NCI-H128 (cell line): ENCODE results near the gene ZBED4.
"Not testable (repeated sequence)": the region's sequence is repeated elsewhere in the genome, so short reads cannot be mapped to it uniquely, and the experiment has no call there.

ENCODE experiments used
- DNase-seq: peaks from one replicate; lab custom pipeline; 2025; ENCODE audit not compliant: unreplicated experiment; lab: John Stamatoyannopoulos, UW

ZBED4 gene

DNA sequence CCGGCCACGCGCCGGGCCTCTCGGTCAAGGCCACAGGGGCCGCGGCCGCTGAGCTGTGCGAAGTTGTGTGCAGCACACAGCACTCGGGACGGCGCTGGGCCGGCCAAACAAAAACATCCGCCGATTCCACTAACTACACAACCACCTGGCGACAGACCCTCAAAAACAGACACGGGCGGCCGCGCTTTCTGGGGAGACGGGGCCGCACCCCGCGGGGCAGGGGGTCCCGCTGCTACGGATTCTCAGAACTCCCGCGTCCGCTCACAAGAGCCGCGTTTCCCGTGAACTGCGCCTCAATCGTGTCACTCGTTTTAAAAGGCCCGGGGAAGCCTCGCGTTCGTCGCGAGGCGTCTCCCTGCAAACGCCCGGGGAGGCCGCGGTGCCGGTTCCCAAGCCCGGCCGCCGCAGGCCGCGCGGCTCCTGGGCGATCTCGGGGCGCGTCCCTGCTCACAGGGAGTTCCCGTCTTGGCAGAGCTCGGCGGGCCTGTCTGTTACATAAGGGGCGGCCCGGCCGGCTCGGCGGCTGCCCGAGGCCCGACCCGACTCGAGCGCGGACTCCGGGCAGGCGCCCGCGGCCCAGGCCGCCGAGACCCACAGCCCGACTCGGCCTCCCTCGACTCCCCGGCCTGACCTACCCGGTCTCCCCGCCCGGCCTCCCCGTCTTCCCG is 26.9 kb upstream of the ZBED4 start:
- DNase-seq = no peak

DNA sequence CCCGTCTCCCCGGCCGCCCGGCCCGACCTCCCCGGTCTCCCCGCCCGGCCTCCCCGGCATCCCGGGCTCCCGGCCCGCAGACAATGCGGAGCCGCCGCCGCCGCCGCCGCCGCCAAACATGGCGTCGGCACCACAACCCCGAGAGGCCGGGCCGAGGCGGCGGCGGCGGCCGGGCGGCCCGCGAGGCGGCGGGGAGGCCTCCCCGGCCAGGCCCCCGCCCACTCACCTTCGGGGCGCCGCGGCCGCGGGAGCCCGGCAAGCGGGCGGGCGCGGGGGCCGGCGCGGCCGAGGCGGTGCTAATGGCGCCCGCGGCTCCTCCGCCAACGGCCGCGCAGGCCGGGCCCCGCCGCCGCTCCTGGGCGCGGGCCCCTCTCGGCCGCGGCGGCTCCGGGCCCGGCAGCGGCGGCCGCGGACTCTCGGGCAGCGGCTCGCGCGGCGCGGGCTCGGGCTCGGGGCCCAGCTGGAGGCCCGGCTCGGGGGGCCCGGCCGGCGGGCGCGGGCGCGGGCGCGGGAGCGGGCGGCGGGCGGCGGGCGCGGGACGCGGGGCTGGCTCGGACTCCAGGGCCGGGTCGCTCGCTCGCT is 26.3 kb upstream of the ZBED4 start:
- DNase-seq = no peak

DNA sequence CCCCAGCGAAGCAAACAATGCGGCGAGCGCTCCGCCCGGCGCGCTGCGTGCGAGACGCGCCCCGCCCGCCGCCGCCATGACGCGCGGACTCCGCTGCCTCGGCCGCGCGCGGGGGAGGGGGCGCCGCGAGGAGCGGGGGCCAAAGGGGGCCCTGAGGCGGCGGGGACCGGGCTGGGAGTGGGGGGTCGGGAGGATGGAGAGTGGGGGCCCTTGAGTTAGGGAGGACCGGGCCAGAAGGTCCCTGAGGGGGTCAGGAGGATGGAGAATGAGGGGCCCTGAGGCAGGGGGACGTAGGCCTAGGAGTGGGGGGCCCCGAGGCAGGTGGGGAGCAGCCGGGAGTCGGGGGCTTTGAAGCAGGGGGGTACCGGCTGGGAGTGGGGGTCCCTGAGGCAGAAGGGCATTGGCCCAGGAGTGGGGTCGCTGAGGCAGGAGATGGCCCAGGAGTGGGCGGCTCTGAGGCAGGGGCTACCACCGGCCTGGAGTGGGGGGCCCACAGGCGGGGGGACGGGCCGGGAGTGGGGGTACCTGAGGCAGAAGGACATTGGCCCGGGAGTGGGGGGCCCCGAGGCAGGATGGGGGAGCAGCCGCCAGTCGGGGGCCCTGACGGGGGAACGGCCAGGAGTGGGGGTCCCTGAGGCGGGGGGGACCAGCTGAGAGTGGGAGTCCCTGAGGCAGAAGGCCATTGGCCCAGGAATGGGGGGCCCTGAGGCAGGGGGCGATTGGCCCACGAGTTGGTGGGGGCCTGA is 25.6 kb upstream of the ZBED4 start, which contains the start of gene BRD1:
BRD1 (minus strand) TSS at position 21 of the 746 bp plus-strand sequence. CDS start 3,556 bp downstream, outside the sequence.
- peak; percentile 8 for DNase-seq

DNA sequence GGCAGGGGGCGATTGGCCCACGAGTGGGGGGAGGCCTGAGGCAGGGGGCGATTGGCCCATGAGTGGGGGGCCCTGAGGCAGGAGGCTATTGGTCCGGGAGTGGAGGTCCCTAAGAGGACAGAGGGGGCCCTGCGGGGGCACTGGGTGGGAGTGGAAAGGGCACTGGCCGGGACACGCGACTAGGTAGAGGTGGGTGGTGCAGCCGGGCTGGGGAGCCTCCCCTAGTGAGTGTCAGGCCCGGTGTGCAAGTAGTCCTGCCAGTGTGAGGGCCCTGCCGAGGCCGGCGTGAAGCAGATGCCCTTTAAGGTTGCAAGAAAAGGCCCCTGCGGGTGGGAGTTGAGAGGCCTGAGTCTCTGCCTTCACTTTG is 25.1 kb upstream of the ZBED4 start:
- DNase-seq = no peak

DNA sequence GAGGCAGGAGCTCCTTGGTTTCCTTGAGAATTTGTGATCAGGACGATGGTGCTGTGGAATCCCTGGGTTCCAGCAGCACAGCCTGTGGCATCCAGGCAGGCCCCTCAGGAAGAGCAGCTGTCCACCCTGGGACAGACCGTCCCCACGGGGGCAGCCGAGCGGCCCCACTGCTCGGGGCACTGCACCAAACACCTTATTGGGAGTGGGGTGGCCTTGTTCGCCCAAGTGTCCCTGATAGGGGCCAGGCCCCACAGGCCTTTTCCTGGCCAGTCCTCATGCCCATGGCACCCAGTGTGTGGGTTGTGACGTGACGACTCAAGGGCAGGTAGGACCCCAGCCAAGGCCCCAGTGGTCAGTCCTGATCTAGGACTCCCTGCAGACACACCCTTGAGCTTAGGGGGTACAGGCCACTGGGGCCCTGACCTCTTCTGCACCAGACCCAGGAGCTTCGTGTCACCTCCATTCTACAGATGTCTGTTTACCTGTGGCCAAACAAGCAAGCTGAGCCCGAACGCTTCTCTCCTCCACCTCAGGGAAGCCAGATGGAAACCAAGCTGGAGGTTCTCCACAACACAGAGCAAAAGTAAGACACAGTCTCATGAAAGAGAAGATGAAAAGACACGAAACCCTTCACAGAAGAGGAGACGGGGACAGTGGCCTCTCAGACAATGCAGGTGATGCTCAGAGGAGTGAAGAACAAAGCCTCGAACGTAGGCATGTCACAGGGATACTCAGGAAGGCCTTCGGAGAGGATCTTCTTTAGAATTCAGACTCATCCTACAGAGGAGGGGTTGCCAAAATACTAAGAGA is 24.4 kb upstream of the ZBED4 start:
- DNase-seq = no peak

DNA sequence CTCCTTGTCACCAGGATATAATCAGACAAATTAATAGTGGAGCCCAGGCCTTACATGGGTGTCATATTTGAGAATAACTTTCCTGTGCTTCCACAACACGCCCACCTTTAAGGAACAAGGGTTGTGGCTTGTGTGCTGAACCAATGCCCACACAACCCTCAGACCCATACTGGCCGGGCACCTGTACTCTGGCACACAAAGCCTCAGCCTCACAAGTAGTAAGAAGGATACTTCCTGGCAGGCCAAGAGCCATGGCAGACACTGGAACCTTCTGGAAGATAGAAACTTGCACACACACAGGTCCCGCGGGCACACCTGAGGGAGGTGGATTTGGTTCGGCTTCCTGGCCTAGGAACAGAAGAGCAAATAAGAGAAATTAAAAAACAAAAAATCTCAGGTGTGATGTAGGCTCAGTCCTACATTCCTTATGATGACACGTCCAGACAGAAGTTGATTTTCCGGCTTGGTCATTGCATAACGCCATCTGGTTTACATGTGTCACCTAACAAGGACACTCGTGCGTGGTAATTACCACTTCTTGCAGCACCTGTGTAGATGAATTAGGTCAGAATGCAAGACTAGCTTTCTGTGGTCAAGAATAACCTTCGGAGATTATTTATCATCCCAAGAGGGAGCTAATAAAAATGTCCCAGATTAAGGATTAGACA is 20.2 kb upstream of the ZBED4 start:
- DNase-seq = no peak

DNA sequence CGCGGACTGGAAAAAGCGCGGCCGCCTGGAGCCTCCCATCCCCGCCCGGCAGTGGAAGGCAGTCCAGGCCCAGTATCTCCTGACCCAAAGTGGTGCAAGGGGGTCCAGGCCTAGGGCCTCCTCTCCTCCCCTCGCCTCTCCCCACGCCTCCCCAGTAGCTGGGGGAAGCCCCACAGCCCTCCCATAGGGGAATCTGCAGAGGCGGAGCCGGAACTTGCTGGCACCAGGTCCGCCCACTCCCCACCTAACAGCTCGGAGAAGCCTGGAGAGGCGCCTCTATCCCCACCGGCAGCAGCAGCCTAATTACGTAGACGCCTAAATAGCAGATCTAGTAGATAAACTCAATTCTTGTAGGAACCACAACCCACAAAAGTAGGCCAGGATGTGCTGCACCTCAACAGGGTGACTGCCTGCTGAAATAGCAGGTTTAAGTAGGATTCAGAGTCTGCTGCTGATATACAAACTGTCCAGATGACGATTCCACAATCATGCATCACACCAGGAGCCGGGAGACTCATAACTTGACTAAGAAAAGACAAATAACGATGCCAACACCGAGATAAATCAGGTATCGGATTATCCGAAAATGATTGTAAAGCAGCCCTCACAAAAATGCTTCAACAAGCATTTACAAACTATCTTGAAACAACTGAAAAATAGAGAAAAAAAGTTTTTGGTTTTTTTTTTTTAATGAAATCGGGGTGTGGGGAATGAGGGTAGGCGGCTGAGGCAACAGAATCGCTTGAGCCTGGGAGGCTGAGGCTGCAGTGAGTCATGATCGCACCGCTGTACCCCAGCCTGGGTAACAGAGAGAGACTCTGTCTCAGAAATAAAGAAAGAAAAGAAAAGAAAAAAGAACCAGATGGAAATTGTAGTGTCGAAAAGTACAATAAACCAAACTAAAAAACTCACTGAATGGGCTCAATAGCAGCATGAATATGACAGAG is 14.6 kb upstream of the ZBED4 start:
- DNase-seq = no peak

DNA sequence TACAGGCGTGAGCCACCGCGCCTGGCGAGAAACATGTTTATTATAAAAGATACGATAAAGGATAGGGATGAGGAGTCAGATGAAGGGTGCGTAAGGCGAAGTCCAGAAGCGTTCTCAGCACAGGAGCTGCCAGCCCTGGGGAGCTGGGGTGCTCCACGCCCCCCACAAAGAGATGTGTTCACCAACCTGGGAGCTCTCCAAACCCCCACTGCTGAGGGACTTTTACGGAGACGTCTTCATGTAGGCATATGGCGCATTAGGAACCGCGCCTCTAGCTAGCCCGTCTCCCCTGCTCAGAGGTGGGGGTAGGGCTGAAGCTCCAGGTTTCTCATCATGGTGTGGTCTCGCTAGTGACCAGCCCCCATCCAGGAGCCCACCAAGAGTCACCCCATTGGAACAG is 8.4 kb upstream of the ZBED4 start:
- DNase-seq = no peak

DNA sequence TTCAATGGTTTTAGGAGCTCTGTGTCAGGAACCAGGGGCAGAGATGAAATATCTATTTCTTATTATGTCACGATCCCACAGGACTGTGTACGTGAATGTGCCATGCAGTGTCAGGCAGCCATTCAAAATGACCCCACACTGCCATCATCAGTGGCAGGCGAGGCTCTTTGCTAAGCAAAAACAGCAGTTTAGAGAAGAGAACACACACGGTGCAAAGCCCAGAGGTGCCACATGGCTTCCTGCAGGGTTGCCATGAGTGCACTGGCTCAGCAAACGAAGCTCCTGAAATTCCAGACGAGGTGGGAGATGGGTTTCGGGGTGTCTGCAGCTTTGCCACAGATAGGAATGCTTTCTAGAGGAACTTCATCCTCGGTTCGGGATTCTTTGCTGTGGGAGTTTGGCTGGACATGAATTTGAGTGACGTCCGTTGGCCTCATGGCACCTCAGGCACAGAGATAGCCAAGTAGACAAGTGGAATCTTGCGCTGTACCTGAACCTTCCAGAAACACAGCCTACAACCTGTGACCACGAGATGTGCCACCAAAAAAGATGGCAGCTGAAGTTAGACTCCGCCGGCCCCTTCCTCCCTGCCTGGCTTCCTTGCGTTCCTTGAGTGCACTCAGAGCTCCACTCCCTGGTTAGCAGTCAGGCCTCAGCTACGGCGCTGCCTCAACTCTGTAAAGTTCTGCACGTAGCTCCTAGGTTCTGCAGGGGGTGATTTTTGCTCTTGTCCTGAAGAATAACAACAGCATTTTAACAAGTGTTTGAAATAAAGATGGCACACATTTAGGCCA is 7.8 kb upstream of the ZBED4 start:
- DNase-seq = no peak

DNA sequence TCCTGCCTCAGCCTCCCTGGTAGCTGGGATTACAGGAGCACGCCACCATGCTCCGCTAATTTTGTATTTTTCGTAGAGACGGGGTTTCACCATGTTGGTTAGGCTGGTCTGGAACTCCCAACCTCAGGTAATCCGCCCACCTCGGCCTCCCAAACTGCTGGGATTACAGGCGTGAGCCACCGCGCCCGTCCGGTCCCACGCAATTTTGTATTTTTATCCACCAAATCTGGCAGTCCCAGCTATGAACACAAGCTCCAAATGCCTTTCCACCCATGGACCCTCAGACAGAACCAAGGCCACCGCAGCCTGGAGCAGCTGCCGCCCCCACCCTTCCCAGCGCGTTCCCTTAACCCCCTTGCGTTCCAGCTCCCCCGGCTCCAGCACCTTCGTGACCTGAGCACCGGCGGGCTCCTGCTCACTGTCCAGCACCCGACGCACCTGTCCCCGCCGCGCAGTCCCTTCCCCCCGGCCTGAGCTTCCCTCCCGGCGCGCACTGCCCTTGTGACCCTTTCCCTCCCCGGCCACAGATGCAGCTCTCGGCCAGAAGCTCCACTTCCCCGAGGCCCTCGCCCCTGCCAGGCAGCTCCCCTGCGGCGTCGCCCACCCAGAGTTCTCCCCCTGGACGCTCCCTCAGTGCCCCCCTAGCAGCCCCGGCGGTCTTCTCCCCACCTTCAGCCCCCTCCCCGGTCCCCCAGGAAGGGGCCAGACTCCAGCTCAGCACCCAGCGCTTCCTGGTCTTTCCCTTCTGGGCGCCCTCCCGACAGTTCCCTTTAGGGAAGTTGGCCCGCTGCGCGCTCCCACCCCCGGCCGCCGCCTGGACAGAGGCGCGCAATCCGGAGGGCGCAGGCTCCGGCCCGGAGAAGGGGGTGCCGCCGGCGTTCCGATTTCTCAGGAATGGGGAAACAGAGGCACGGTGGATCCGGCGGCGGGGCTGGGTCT is 5.6 kb upstream of the ZBED4 start:
- no peak for DNase-seq

DNA sequence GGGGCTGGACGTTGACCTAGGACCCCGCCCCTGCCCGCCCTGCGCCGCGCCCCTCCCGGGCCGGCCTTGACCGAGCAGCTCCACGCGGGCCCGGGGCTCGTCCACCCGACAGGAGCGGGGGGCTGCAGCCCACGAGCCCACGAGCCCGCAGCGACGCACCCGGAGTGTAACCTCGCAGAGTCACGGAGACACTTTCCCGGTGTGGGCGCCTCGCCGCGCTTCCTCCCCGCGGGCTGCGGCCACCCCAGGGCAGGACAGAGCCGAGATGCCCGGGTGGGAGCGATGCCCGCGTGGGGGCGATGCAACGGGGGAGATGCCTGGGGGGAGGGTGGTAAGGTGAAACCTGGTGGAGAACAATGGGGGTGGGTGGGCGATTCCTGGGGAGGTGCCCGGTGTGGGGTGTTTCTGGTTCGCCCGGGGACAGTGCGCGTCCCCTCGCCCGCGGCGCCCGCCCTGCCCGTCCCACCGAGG is 4.9 kb upstream of the ZBED4 start:
- no peak for DNase-seq

DNA sequence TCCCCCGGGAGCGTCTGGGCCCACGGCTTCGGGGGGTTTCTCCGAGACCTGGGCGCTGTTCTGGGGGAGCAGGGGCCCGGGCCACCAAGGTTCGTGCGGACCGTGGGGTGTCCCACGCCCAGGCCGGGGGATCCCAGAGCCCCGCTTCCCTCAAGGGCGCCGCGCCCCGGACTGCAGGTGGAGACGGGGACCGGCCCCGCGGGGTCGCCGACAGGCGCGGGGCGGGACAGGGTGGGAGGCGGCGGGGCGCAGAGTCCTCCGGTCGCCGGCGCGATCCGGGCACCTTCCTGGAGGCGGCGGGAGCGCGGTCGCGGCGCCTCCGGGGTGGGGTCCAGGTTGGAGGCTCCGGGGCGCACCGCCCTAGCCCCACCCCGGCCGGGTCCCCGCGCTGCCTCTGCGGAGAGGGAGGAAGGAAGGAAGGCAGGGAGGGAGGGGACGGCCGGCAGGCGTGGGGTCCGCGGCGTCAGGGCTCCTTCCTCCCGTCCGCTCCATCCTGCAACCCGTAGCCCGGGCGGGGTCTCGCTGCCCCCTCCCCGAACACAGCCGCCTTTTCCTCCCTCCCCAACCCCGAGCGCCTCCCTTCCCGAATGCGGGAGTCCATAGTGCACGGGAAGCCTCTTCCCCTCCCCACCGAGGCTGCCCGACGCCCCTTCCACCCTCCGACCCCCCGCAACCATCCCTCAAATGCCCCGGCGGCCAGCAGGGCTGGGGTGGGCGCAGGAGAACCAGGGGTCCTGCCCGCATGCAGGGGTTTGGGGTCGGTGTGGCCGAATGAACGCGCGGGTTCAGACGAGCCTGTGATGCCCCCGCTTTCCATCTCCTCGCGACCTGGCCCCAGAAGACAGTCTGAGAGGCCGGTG is 4.3 kb upstream of the ZBED4 start:
- DNase-seq = no peak

DNA sequence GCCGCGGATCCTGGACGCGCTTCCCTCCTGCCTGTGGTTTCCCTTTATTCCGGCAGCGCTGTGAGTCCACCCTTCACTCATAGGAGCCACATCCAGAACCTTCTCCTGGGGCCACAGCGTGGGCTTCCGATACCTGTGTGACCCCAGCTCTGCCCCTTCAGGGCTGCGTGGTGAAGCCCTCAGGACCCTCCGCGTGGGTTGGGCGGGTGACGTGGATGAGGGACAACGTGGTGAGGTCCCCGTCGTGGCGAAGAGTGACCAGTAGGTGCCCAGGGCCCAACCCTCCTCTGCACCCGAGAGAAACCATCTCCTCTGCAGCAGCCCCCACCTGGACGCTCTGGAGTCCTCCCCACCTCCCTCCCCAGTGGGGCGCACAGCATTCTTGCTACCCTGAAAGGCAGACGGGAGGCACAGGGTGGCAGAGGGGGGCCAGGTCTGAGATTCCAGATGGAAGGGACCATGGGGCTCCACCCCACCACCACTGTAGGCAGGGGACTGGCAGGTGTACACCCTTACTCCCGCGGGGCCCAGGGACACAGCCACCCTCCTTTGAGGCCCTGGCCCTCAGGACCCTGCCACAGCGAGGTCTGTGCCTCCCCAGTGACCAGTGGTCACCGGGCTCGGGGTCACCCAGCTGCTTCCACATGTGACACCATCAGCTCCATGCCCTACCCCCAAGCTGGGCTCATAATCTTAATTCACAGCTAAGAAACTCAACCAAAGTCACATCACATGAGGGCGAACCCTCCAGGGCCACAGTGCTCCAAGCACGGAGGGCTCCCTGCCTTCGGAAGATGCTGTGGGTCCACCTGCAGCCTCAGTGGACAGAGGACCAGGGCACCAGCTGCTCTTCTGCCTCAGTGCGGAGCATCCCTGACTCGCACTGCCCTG is 3.4 kb upstream of the ZBED4 start:
- DNase-seq = no peak

DNA sequence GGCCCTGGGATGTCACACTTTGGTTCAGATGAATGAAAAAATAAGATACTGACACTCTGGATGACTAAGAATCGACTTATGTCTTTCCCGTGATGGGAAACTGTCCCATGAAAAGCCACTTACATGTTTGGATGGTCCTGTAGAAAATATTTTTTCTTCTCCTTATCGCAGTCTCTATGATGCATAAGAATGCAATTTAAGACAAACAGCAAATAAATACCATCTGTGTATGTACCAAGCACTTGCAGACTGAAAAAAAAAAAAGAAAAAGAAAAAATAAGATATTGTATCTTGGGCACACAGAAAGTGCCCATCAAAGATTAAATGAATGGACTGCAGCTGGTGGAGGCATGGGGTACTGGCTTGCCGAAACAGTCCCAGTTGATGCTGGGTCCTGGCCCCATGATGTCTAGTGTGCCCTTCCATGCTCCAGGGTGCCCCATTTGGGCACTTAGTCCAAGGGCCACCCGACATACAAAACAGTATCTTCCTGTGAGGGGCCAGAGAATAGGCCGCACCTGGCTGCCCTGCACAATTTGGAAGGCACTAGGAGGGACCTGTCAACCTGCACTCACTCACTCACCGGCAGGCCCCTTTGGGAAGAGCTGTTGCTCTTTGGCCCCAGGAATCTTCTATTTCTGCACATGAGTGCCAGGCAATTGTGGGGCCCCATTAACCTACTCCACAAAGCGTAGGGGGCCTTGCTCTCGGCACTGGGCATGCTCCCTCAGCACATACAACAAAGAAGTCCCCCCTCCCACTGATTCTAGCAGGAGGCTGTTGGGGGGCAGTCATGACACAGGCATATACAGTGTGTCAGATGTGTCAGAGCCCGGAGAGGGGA is 2.5 kb upstream of the ZBED4 start:
- DNase-seq = no peak

DNA sequence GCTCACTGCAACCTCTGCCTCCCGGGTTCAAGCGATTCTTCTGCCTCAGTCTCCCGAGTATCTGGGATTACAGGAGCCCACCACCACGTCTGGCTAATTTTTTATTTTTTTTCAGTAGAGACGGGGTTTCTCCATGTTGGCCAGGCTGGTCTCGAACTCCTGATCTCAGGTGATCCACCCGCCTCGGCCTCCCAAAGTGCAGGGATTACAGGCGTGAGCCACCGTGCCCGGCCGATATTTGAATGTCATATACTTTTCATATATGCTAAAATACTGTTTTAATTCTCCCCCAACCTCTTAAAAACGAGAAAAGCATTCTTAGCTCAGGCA is 1.1 kb upstream of the ZBED4 start:
- DNase-seq = not testable (repeated sequence)
